ENCODE data around the gene TMEM14A. TPM values are rescaled to one million over a fixed set of nuclear protein-coding genes. Genes with fewer than 3 reads are reported as not detected.

The TMEM14A gene
- total RNA-seq (2022), result 39.9 and 41.9 TPM in 2 replicates
- percentile 70 among the genes with signal in this experiment for Bru-seq, nascent RNA
- percentile 69 among the genes with signal in this experiment for BruChase-seq, experiment 1, labeled RNA remaining after a 2-hour chase
- BruChase-seq, experiment 2, labeled RNA remaining after a 6-hour chase, result percentile 75 among the genes with signal in this experiment
- long read RNA-seq, transcript TMEM14A-201 (5 exons, 992 nt), result major isoform, 129 of 141 reads
- long read RNA-seq, partial matches to known transcripts, result 0 of 141 reads
- long read RNA-seq, other reads (novel, unspliced or antisense), result 12 of 141 reads

- H3K9me3 ChIP-seq, result no peaks in the 10 kb centered on the region
- CTCF ChIA-PET, result interaction anchor here (1.7 kb wide), 1 partner anchor 18 kb away, joined by 5 read pairs; no protein-coding TSS in a partner anchor
- peak; percentile 98 to 99 for DNase-seq
- H3K36me3 ChIP-seq (ENCODE audit: control insufficient read depth, insufficient read depth, low read length), result peaks cover 2% of the 10 kb centered on the region; the same call in 1 of the 2 replicates
- POLR2A ChIA-PET, result interaction anchor here (1.0 kb wide), 1 partner anchor 33 kb away, joined by 3 read pairs; no protein-coding TSS in a partner anchor
- Mint-ChIP-seq H3K4me1 (ENCODE audit: low read depth, unreplicated experiment) (peaks cover 12% of the 10 kb centered on the region), H3K27ac (ENCODE audit: unreplicated experiment) (peak within 1 kb of the TSS; percentile 77), H3K4me3 (ENCODE audit: unreplicated experiment) (peak within 1 kb of the TSS; percentile 83), H3K36me3 (ENCODE audit: insufficient read depth, unreplicated experiment) (peaks cover 23% of the 10 kb centered on the region), H3K9me3 (ENCODE audit: unreplicated experiment) (no peaks in the 10 kb centered on the region), H3K27me3 (ENCODE audit: insufficient read depth, unreplicated experiment) (no peaks in the 10 kb centered on the region)
- intact Hi-C loops (cut with micrococcal nuclease; ENCODE audit: unreplicated experiment), result loop anchor here (2.0 to 10.0 kb wide), 2 partner anchors 54 to 324 kb away; partner anchors contain the start of gene GSTA4
- peaks cover 25% of the 10 kb centered on the region for H3K4me1 ChIP-seq
- H3K27me3 ChIP-seq (replicated peaks; ENCODE audit: control insufficient read depth, insufficient read depth, low read length), result no peaks in the 10 kb centered on the region
- peak within 1 kb of the TSS; percentile 84 for H3K4me3 ChIP-seq (ENCODE audit: low read depth, low read length)
- no TSS peak for BruUV-seq (replicated peaks)
- TF ChIP-seq CTCF (IDR thresholded peaks at IDR 0.05; ENCODE audit: insufficient read depth in 1 of 2, low read depth in 1 of 2, low read length in 1 of 2, severe bottlenecking in 1 of 2, unreplicated experiment in 1 of 2), result peak in 1 of 2 experiments; percentile 0
Measured at GRCh38 chr6:52670502-52671409, at the start of gene TMEM14A. TMEM14A (plus strand) TSS chr6:52671113; CDS start chr6:52677103, 5,990 bp downstream.

GRCh38 chr6:52621631-52622030, 49.3 kb upstream of the TMEM14A start:
- ChIA-PET CTCF (no interaction called here), POLR2A (no interaction called here)
- Mint-ChIP-seq H3K4me3 (ENCODE audit: unreplicated experiment) (no peak overlapping the region), H3K9me3 (ENCODE audit: unreplicated experiment) (no peaks in the 10 kb centered on the region), H3K27ac (ENCODE audit: unreplicated experiment) (no peak overlapping the region), H3K27me3 (ENCODE audit: insufficient read depth, unreplicated experiment) (no peaks in the 10 kb centered on the region), H3K4me1 (ENCODE audit: low read depth, unreplicated experiment) (peaks cover 8% of the 10 kb centered on the region), H3K36me3 (ENCODE audit: insufficient read depth, unreplicated experiment) (no peaks in the 10 kb centered on the region)
- BruUV-seq (replicated peaks), result no TSS peak
- Histone ChIP-seq H3K36me3 (ENCODE audit: control insufficient read depth, insufficient read depth, low read length) (no peaks in the 10 kb centered on the region), H3K9me3 (no peaks in the 10 kb centered on the region), H3K4me1 (peaks cover 5% of the 10 kb centered on the region; the same call in 1 of the 2 replicates), H3K4me3 (ENCODE audit: low read depth, low read length) (no peak overlapping the region), H3K27me3 (replicated peaks; ENCODE audit: control insufficient read depth, insufficient read depth, low read length) (no peaks in the 10 kb centered on the region)
- DNase-seq, result no peak
- TF ChIP-seq CTCF (IDR thresholded peaks at IDR 0.05; ENCODE audit: insufficient read depth in 1 of 2, low read depth in 1 of 2, low read length in 1 of 2, severe bottlenecking in 1 of 2, unreplicated experiment in 1 of 2), result no peak
- intact Hi-C loops (cut with micrococcal nuclease; ENCODE audit: unreplicated experiment), result no loop called here

- H3K4me3 ChIP-seq (ENCODE audit: low read depth, low read length), result no peak overlapping the region
- POLR2A ChIA-PET, result no interaction called here
- Mint-ChIP-seq H3K36me3 (ENCODE audit: insufficient read depth, unreplicated experiment) (no peaks in the 10 kb centered on the region), H3K27ac (ENCODE audit: unreplicated experiment) (no peak overlapping the region), H3K9me3 (ENCODE audit: unreplicated experiment) (no peaks in the 10 kb centered on the region), H3K27me3 (ENCODE audit: insufficient read depth, unreplicated experiment) (no peaks in the 10 kb centered on the region), H3K4me3 (ENCODE audit: unreplicated experiment) (no peak overlapping the region), H3K4me1 (ENCODE audit: low read depth, unreplicated experiment) (peaks cover 8% of the 10 kb centered on the region)
- CTCF ChIA-PET, result no interaction called here
- TF ChIP-seq CTCF (IDR thresholded peaks at IDR 0.05; ENCODE audit: insufficient read depth in 1 of 2, low read depth in 1 of 2, low read length in 1 of 2, severe bottlenecking in 1 of 2, unreplicated experiment in 1 of 2), result no peak
- H3K36me3 ChIP-seq (ENCODE audit: control insufficient read depth, insufficient read depth, low read length), result no peaks in the 10 kb centered on the region
- peaks cover 5% of the 10 kb centered on the region; the same call in 1 of the 2 replicates for H3K4me1 ChIP-seq
- H3K9me3 ChIP-seq, result no peaks in the 10 kb centered on the region
- no peak for DNase-seq
- no peaks in the 10 kb centered on the region for H3K27me3 ChIP-seq (replicated peaks; ENCODE audit: control insufficient read depth, insufficient read depth, low read length)
- intact Hi-C loops (cut with micrococcal nuclease; ENCODE audit: unreplicated experiment), result no loop called here
- BruUV-seq (replicated peaks), result no TSS peak
Measured at GRCh38 chr6:52622810-52623209, 48.1 kb upstream of the TMEM14A start.
